ENCODE data around the gene MSN. TPM values are rescaled to one million over a fixed set of nuclear protein-coding genes. Genes with fewer than 3 reads are reported as not detected.

Gene MSN
- total RNA-seq, 4 donors from 2014 or later: 40.0 to 73.8 (median 60.4) TPM

GRCh38 chrX:65677954-65678469, 10.6 kb downstream of the MSN start:
- Histone ChIP-seq H3K36me3 (no peaks in the 10 kb centered on the region), H3K27ac (peak overlapping the region; percentile 67 to 79 (median 72)), H3K27me3 (no peaks in the 10 kb centered on the region), H3K4me3 (no peak overlapping the region), H3K4me1 (peaks cover 0 to 53% (median 2%) of the 10 kb centered on the region in 4 donors), H3K9me3 (no peaks in the 10 kb centered on the region)
- no peak for DNase-seq
- 48% methylated on average over 3 of the region's 3 CpGs; no CpG with 5 or more reads in 1 of the 2 donors for WGBS, 2 donors (ENCODE audit: low coverage in 1 of 2)
- in situ Hi-C loops (cut with MboI; ENCODE audit: low pct_ligation_motif_present in 1 of 4, low pct_unique_long_range_greater_than_20kb in 1 of 4, low sequenced_read_pairs in 3 of 4) (no loop called here), intact Hi-C loops (cut with DNase I; ENCODE audit: low total_unique reads) (no loop called here)
- TF ChIP-seq POLR2AphosphoS5 (IDR thresholded peaks at IDR 0.05) (peak; percentile 14 to 22 (median 16)), CTCF (IDR thresholded peaks at IDR 0.05) (no peak)

GRCh38 chrX:65679071-65679540, 11.7 kb downstream of the MSN start:
- no peak overlapping the region for H3K4me3 ChIP-seq
- intact Hi-C loops (cut with DNase I; ENCODE audit: low total_unique reads): no loop called here
- no peaks in the 10 kb centered on the region for H3K27me3 ChIP-seq
- no peaks in the 10 kb centered on the region for H3K9me3 ChIP-seq
- in situ Hi-C loops (cut with MboI; ENCODE audit: low pct_ligation_motif_present in 1 of 4, low pct_unique_long_range_greater_than_20kb in 1 of 4, low sequenced_read_pairs in 3 of 4): no loop called here
- H3K36me3 ChIP-seq: no peaks in the 10 kb centered on the region
- TF ChIP-seq POLR2A (IDR thresholded peaks at IDR 0.05) (no peak), POLR2AphosphoS5 (IDR thresholded peaks at IDR 0.05) (no peak), EP300 (IDR thresholded peaks at IDR 0.05; ENCODE audit: low read depth) (no peak), CTCF (IDR thresholded peaks at IDR 0.05) (no peak)
- H3K4me1 ChIP-seq: peaks cover 0 to 43% (median 2%) of the 10 kb centered on the region in 4 donors
- peak overlapping the region; percentile 67 to 79 (median 72) for H3K27ac ChIP-seq
- 18% methylated on average over 1 of the region's 1 CpG; no CpG with 5 or more reads in 1 of the 2 donors for WGBS, 2 donors (ENCODE audit: low coverage in 1 of 2)
- DNase-seq: no peak

GRCh38 chrX:65681810-65682209, 14.4 kb downstream of the MSN start:
- TF ChIP-seq POLR2A (IDR thresholded peaks at IDR 0.05): no peak
- TF ChIP-seq POLR2AphosphoS5 (IDR thresholded peaks at IDR 0.05): no peak
- Histone ChIP-seq H3K27ac (no peak overlapping the region), H3K27me3 (no peaks in the 10 kb centered on the region), H3K36me3 (no peaks in the 10 kb centered on the region), H3K4me1 (peaks cover 0 to 37% (median 2%) of the 10 kb centered on the region in 4 donors), H3K9me3 (no peaks in the 10 kb centered on the region), H3K4me3 (no peak overlapping the region)
- intact Hi-C loops (cut with DNase I; ENCODE audit: low total_unique reads): no loop called here
- DNase-seq: no peak
- in situ Hi-C loops (cut with MboI; ENCODE audit: low pct_ligation_motif_present in 1 of 4, low pct_unique_long_range_greater_than_20kb in 1 of 4, low sequenced_read_pairs in 3 of 4): no loop called here

- 97% methylated on average over 1 of the region's 1 CpG; no CpG with 5 or more reads in 1 of the 2 donors for WGBS, 2 donors (ENCODE audit: low coverage in 1 of 2)
- Histone ChIP-seq H3K27ac (no peak overlapping the region), H3K9me3 (no peaks in the 10 kb centered on the region), H3K4me3 (no peak overlapping the region), H3K27me3 (no peaks in the 10 kb centered on the region), H3K4me1 (peaks cover 0 to 49% (median 1%) of the 10 kb centered on the region in 4 donors), H3K36me3 (no peaks in the 10 kb centered on the region)
- DNase-seq: no peak
- TF ChIP-seq POLR2AphosphoS5 (IDR thresholded peaks at IDR 0.05): no peak
- no peak for TF ChIP-seq EP300 (IDR thresholded peaks at IDR 0.05; ENCODE audit: low read depth)
- intact Hi-C loops (cut with DNase I; ENCODE audit: low total_unique reads): no loop called here
- in situ Hi-C loops (cut with MboI; ENCODE audit: low pct_ligation_motif_present in 1 of 4, low pct_unique_long_range_greater_than_20kb in 1 of 4, low sequenced_read_pairs in 3 of 4): no loop called here
Measured at GRCh38 chrX:65685112-65685511, 17.7 kb downstream of the MSN start.

- Histone ChIP-seq H3K4me3 (no peak overlapping the region), H3K27ac (peak overlapping the region in 2 of 4 donors; percentile 22 to 37), H3K27me3 (no peaks in the 10 kb centered on the region), H3K4me1 (peaks cover 0 to 60% (median 5%) of the 10 kb centered on the region in 4 donors), H3K36me3 (no peaks in the 10 kb centered on the region), H3K9me3 (no peaks in the 10 kb centered on the region)
- TF ChIP-seq EP300 (IDR thresholded peaks at IDR 0.05; ENCODE audit: low read depth) (no peak), POLR2AphosphoS5 (IDR thresholded peaks at IDR 0.05) (no peak), CTCF (IDR thresholded peaks at IDR 0.05) (no peak), POLR2A (IDR thresholded peaks at IDR 0.05) (no peak)
- in situ Hi-C loops (cut with MboI; ENCODE audit: low pct_ligation_motif_present in 1 of 4, low pct_unique_long_range_greater_than_20kb in 1 of 4, low sequenced_read_pairs in 3 of 4) (no loop called here), intact Hi-C loops (cut with DNase I; ENCODE audit: low total_unique reads) (no loop called here)
- DNase-seq: no peak
Measured at GRCh38 chrX:65686236-65686635, 18.8 kb downstream of the MSN start.

All from transverse colon (tissue), 4 donors.